Natural killer cell (primary cell): ENCODE data around the gene ZNF491. TPM values are rescaled to one million over a fixed set of nuclear protein-coding genes. Genes with fewer than 3 reads are reported as not detected.

Experiments
- ATAC-seq, 3 donors: fragments of 150-1000 bp in 2 of 3; fragments of 200-7000 bp in 1 of 3; cut with Tn5 transposase; 1 replicate in 1 of 3; 2 replicates in 2 of 3; pipeline ENCODE4 v1.10.0; 2021; ENCODE audit warnings: mild to moderate bottlenecking in 2 of 3, moderate library complexity in 2 of 3
- DNase-seq, 2 donors: peaks; one replicate each; pipeline versions ENCODE4 v3.0.0 to v3.0.0-alpha.2; 2013 to 2021; ENCODE audit warnings: mixed read lengths in 1 of 2
- H3K27ac ChIP-seq: one replicate; pipeline ENCODE4 v1.5.1; 2013; ENCODE audit warnings: mild to moderate bottlenecking, low read length
- H3K27me3 ChIP-seq: one replicate; pipeline ENCODE4 v1.6.1; 2013; ENCODE audit warnings: low read length; ENCODE audit not compliant: control insufficient read depth, insufficient read depth
- H3K36me3 ChIP-seq: one replicate; pipeline ENCODE4 v1.6.1; 2013; ENCODE audit warnings: low read length; ENCODE audit not compliant: control insufficient read depth, insufficient read depth
- H3K4me1 ChIP-seq: one replicate; pipeline ENCODE4 v1.6.1; 2013; ENCODE audit warnings: low read length; ENCODE audit not compliant: control insufficient read depth, insufficient read depth
- H3K4me3 ChIP-seq: one replicate; pipeline ENCODE4 v1.5.1; 2013; ENCODE audit warnings: low read length
- H3K9me3 ChIP-seq: one replicate; pipeline ENCODE4 v1.6.1; 2013; ENCODE audit warnings: low read length; ENCODE audit not compliant: control insufficient read depth, insufficient read depth
- H3K27ac Mint-ChIP-seq, 2 donors: one replicate each; pipeline ENCODE4 v1.8.0; 2022; ENCODE audit warnings: mild to moderate bottlenecking in 2 of 2, mixed read lengths in 2 of 2, moderate library complexity in 1 of 2
- H3K27me3 Mint-ChIP-seq, 2 donors: one replicate each; pipeline ENCODE4 v1.8.0; 2022; ENCODE audit warnings: low read depth in 2 of 2, mixed read lengths in 2 of 2
- H3K36me3 Mint-ChIP-seq: one replicate; pipeline ENCODE4 v1.8.0; 2022; ENCODE audit warnings: mixed read lengths
- H3K4me1 Mint-ChIP-seq, 2 donors: one replicate each; pipeline ENCODE4 v1.8.0; 2022; ENCODE audit warnings: mixed read lengths in 2 of 2
- H3K4me3 Mint-ChIP-seq: one replicate; pipeline ENCODE4 v1.8.0; 2022; ENCODE audit warnings: mild to moderate bottlenecking, moderate library complexity, mixed read lengths
- H3K9me3 Mint-ChIP-seq, 2 donors: one replicate each; pipeline ENCODE4 v1.8.0; 2022; ENCODE audit warnings: mixed read lengths in 2 of 2
- WGBS: methylation state at CpG from one replicate; pipeline ENCODE4 v1.1.7; 2013; ENCODE audit warnings: missing lambda C conversion rate; ENCODE audit not compliant: insufficient coverage; 5-methylcytosine and 5-hydroxymethylcytosine counted together
- intact Hi-C: fragments of 100-400 bp; cut with micrococcal nuclease; formaldehyde crosslinking; loops from one replicate; pipeline ENCODE4 v1.14.2; 2022
- total RNA-seq, 4 donors: library from RNA; stranded (reverse); fragments of 120-200 nt in 1 of 4; gene quantifications; one replicate each; pipeline versions ENCODE4 v1.2.3 to v1.2.4, GENCODE V29; 2013 to 2022
- TF ChIP-seq, protein P1 (sequence below): fragments of 200-600 bp; IDR thresholded peaks from one replicate; pipeline ENCODE4 v1.8.0; 2022; ENCODE audit warnings: antibody characterized with exemption

ZNF491 gene
- total RNA-seq, result 1 to 10 TPM; 1.9 to 3.8 (median 3.7) TPM
- total RNA-seq (2013), result 6.3 TPM

DNA sequence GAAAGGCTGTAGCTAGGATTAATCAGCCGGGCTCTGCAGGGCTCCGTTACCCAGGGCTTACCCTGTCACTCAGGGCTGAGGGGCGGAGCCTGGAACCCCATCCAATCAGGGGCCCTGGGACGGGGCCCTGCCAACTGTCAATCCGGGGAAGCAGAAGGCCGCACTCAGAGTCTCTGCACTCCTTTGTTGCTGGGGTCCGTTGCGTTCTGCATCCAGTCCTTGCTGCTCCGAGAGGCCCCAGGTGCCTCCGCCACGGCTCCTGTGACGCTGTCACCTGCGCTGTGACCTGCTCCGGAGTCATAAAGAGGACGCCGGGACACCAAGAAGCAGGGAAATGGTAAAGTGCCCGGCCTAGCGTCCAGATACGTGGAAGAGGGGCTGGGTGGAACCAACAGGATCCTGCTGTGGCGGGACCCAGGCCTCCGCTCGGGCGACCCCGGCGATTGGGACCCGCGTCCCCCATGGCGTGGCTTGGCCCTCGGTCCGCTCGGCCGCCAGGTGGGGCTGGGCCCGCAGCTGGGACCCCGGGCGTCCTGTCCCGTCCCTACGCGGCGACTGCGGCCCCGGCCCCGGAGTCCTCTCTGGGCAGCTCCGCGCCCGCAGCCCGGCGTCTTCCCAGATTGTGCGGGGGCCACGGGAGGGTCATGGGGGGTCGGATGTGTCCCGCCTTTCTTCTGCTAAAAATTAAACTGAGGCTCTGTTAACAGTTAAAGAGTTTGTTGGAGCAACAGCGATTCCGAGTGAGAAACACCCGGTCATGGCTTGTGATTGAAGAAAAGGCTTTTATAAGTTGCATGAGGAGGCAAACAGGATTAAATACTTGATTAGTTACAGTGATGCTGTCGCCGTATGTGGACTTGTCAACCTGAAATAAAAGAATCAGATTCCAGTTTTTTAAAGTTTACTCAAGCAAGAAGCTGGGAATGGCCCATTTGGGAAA is at the start of gene ZNF491:
Gene ZNF491 (plus strand): TSS at position 133 of the 940 bp plus-strand sequence. CDS start 7,431 bp downstream, outside the sequence.
- TF ChIP-seq, protein P1, sequence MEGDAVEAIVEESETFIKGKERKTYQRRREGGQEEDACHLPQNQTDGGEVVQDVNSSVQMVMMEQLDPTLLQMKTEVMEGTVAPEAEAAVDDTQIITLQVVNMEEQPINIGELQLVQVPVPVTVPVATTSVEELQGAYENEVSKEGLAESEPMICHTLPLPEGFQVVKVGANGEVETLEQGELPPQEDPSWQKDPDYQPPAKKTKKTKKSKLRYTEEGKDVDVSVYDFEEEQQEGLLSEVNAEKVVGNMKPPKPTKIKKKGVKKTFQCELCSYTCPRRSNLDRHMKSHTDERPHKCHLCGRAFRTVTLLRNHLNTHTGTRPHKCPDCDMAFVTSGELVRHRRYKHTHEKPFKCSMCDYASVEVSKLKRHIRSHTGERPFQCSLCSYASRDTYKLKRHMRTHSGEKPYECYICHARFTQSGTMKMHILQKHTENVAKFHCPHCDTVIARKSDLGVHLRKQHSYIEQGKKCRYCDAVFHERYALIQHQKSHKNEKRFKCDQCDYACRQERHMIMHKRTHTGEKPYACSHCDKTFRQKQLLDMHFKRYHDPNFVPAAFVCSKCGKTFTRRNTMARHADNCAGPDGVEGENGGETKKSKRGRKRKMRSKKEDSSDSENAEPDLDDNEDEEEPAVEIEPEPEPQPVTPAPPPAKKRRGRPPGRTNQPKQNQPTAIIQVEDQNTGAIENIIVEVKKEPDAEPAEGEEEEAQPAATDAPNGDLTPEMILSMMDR, result peak; percentile 9
- Histone ChIP-seq H3K4me1 (peaks cover 17% of the 10 kb centered on the region), H3K9me3 (no peaks in the 10 kb centered on the region), H3K36me3 (no peaks in the 10 kb centered on the region), H3K27me3 (no peaks in the 10 kb centered on the region), H3K4me3 (peak within 1 kb of the TSS; percentile 64), H3K27ac (peak within 1 kb of the TSS; percentile 60)
- under 1% methylated on average over 56 of the region's 56 CpGs for WGBS
- ATAC-seq, result peak; percentile 98 to 99 (median 98)
- Mint-ChIP-seq H3K4me1 (peaks cover 16 to 22% of the 10 kb centered on the region in 2 donors), H3K9me3 (no peaks in the 10 kb centered on the region), H3K27ac (peak within 1 kb of the TSS; percentile 84 to 90), H3K4me3 (peak within 1 kb of the TSS; percentile 96), H3K27me3 (no peaks in the 10 kb centered on the region), H3K36me3 (no peaks in the 10 kb centered on the region)
- peak; percentile 87 for DNase-seq
- intact Hi-C loops, result loop anchor here (1.0 to 10.0 kb wide), 5 partner anchors 16 to 343 kb away; partner anchors contain the start of genes ZNF439, ZNF440 and ZNF700

DNA sequence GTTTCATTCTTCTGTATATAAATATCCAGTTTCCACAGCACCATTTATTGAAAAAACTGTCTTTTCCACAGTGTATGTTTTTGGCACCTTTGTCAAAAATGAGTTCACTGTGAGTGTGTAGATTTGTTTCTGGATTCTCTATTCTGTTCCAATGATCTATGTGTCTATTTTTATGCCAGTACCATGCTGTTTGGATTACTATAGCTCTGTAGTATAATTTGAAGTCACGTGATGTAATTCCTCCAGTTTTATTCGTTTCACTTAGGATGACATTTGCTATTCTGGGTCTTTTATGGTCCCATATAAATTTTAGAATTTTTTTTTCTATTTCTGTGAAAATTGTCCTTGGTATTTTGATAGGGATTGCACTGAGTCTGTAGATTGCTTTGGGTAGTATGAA is 48.6 kb upstream of the ZNF491 start:
- no peaks in the 10 kb centered on the region for H3K4me1 Mint-ChIP-seq
- H3K27ac ChIP-seq, result no peak overlapping the region
- no peaks in the 10 kb centered on the region for H3K4me1 ChIP-seq
- peaks cover 8 to 12% of the 10 kb centered on the region in 2 donors for H3K9me3 Mint-ChIP-seq
- ATAC-seq (no peak), DNase-seq (no peak)
- WGBS, result 67% methylated on average over 2 of the region's 2 CpGs
- H3K9me3 ChIP-seq, result peaks cover 5% of the 10 kb centered on the region
- intact Hi-C loops, result no loop called here
- H3K27ac Mint-ChIP-seq, result no peak overlapping the region
- no peak overlapping the region for H3K4me3 Mint-ChIP-seq
- H3K36me3 ChIP-seq, result no peaks in the 10 kb centered on the region
- H3K27me3 Mint-ChIP-seq, result peaks cover 37 to 51% of the 10 kb centered on the region in 2 donors
- peaks cover 45% of the 10 kb centered on the region for H3K36me3 Mint-ChIP-seq
- H3K27me3 ChIP-seq, result peaks cover 9% of the 10 kb centered on the region
- H3K4me3 ChIP-seq, result no peak overlapping the region
- TF ChIP-seq, protein P1, result no peak

GRCh38 chr19:11752244-11752736 is 46.0 kb upstream of the ZNF491 start:
- H3K36me3 ChIP-seq, result no peaks in the 10 kb centered on the region
- no peak overlapping the region for H3K27ac Mint-ChIP-seq
- WGBS, result no CpG with 5 or more reads among the region's 2 CpGs
- DNase-seq (no peak), ATAC-seq (no peak)
- peaks cover 10% of the 10 kb centered on the region for H3K27me3 ChIP-seq
- no peak overlapping the region for H3K4me3 Mint-ChIP-seq
- H3K4me1 ChIP-seq, result no peaks in the 10 kb centered on the region
- no peaks in the 10 kb centered on the region for H3K4me1 Mint-ChIP-seq
- no peak overlapping the region for H3K27ac ChIP-seq
- H3K9me3 Mint-ChIP-seq, result peaks cover 14 to 15% of the 10 kb centered on the region in 2 donors
- H3K9me3 ChIP-seq, result no peaks in the 10 kb centered on the region
- peaks cover 42% of the 10 kb centered on the region for H3K36me3 Mint-ChIP-seq
- H3K27me3 Mint-ChIP-seq, result peaks cover 32 to 47% of the 10 kb centered on the region in 2 donors
- no peak overlapping the region for H3K4me3 ChIP-seq
- TF ChIP-seq, protein P1, result no peak
- intact Hi-C loops, result no loop called here
